ENCODE results near the gene BBS2. TPM values are rescaled to one million over a fixed set of nuclear protein-coding genes. Genes with fewer than 3 reads are reported as not detected.

BBS2 gene
- total RNA-seq, 1 donor from 2014 or later: 7.4 TPM

GRCh38 chr16:56481468-56482122 lies 38.2 kb downstream of the BBS2 start:
- peak overlapping the region; percentile 4 for H3K27ac Mint-ChIP-seq
- DNase-seq (ENCODE audit: low spot score): no peak
- H3K27me3 Mint-ChIP-seq (ENCODE audit: insufficient read depth): no peaks in the 10 kb centered on the region
- H3K9me3 Mint-ChIP-seq: peaks cover 3% of the 10 kb centered on the region
- peaks cover 15% of the 10 kb centered on the region for H3K4me1 Mint-ChIP-seq (ENCODE audit: low read depth)
- no peak overlapping the region for H3K4me3 Mint-ChIP-seq
- H3K36me3 Mint-ChIP-seq (ENCODE audit: low read depth): peaks cover 31% of the 10 kb centered on the region
- intact Hi-C loops (cut with micrococcal nuclease): no loop called here

- Mint-ChIP-seq H3K27me3 (ENCODE audit: insufficient read depth) (no peaks in the 10 kb centered on the region), H3K4me3 (no peak overlapping the region), H3K27ac (peak overlapping the region; percentile 47), H3K4me1 (ENCODE audit: low read depth) (peaks cover 15% of the 10 kb centered on the region), H3K9me3 (no peaks in the 10 kb centered on the region), H3K36me3 (ENCODE audit: low read depth) (peaks cover 34% of the 10 kb centered on the region)
- no peak for DNase-seq (ENCODE audit: low spot score)
- intact Hi-C loops (cut with micrococcal nuclease): no loop called here
Measured at GRCh38 chr16:56480776-56481467, 38.9 kb downstream of the BBS2 start.

GRCh38 chr16:56479469-56479868 lies 40.4 kb downstream of the BBS2 start:
- H3K27ac Mint-ChIP-seq: no peak overlapping the region
- peaks cover 38% of the 10 kb centered on the region for H3K36me3 Mint-ChIP-seq (ENCODE audit: low read depth)
- H3K27me3 Mint-ChIP-seq (ENCODE audit: insufficient read depth): no peaks in the 10 kb centered on the region
- peaks cover 15% of the 10 kb centered on the region for H3K4me1 Mint-ChIP-seq (ENCODE audit: low read depth)
- H3K4me3 Mint-ChIP-seq: no peak overlapping the region
- intact Hi-C loops (cut with micrococcal nuclease): no loop called here
- DNase-seq (ENCODE audit: low spot score): no peak
- H3K9me3 Mint-ChIP-seq: no peaks in the 10 kb centered on the region

- H3K9me3 Mint-ChIP-seq: no peaks in the 10 kb centered on the region
- peaks cover 15% of the 10 kb centered on the region for H3K4me1 Mint-ChIP-seq (ENCODE audit: low read depth)
- no peak overlapping the region for H3K4me3 Mint-ChIP-seq
- H3K27me3 Mint-ChIP-seq (ENCODE audit: insufficient read depth): no peaks in the 10 kb centered on the region
- H3K27ac Mint-ChIP-seq: no peak overlapping the region
- no peak for DNase-seq (ENCODE audit: low spot score)
- intact Hi-C loops (cut with micrococcal nuclease): no loop called here
- H3K36me3 Mint-ChIP-seq (ENCODE audit: low read depth): peaks cover 40% of the 10 kb centered on the region
Measured at GRCh38 chr16:56478281-56479049, 41.4 kb downstream of the BBS2 start.

GRCh38 chr16:56477096-56477878 lies 42.5 kb downstream of the BBS2 start:
- H3K36me3 Mint-ChIP-seq (ENCODE audit: low read depth): peaks cover 48% of the 10 kb centered on the region
- H3K4me1 Mint-ChIP-seq (ENCODE audit: low read depth): peaks cover 15% of the 10 kb centered on the region
- no peak overlapping the region for H3K4me3 Mint-ChIP-seq
- peak overlapping the region; percentile 53 for H3K27ac Mint-ChIP-seq
- DNase-seq (ENCODE audit: low spot score): no peak
- H3K27me3 Mint-ChIP-seq (ENCODE audit: insufficient read depth): no peaks in the 10 kb centered on the region
- intact Hi-C loops (cut with micrococcal nuclease): loop anchor here (2.0 kb wide), 1 partner anchor 26 kb away; the partner anchor contains the start of genes NUDT21 and OGFOD1
- no peaks in the 10 kb centered on the region for H3K9me3 Mint-ChIP-seq

- no peak overlapping the region for H3K4me3 Mint-ChIP-seq
Measured at GRCh38 chr16:56475201-56475600, 44.6 kb downstream of the BBS2 start.

GRCh38 chr16:56470666-56471065 lies 49.2 kb downstream of the BBS2 start:
- Mint-ChIP-seq H3K36me3 (ENCODE audit: low read depth) (peaks cover 60% of the 10 kb centered on the region), H3K4me1 (ENCODE audit: low read depth) (no peaks in the 10 kb centered on the region), H3K9me3 (no peaks in the 10 kb centered on the region), H3K4me3 (no peak overlapping the region), H3K27ac (no peak overlapping the region), H3K27me3 (ENCODE audit: insufficient read depth) (no peaks in the 10 kb centered on the region)
- no peak for DNase-seq (ENCODE audit: low spot score)
- intact Hi-C loops (cut with micrococcal nuclease): no loop called here

More at GRCh38 chr16:56475201-56475600, 44.6 kb downstream of the BBS2 start:
- peaks cover 58% of the 10 kb centered on the region for H3K36me3 Mint-ChIP-seq (ENCODE audit: low read depth)
- H3K27me3 Mint-ChIP-seq (ENCODE audit: insufficient read depth): no peaks in the 10 kb centered on the region
- H3K9me3 Mint-ChIP-seq: no peaks in the 10 kb centered on the region
- no peak overlapping the region for H3K27ac Mint-ChIP-seq
- H3K4me1 Mint-ChIP-seq (ENCODE audit: low read depth): peaks cover 15% of the 10 kb centered on the region
- no peak for DNase-seq (ENCODE audit: low spot score)
- intact Hi-C loops (cut with micrococcal nuclease): no loop called here

- intact Hi-C loops (cut with micrococcal nuclease): no loop called here
Measured at GRCh38 chr16:56470232-56470631, 49.6 kb downstream of the BBS2 start.

GRCh38 chr16:56469748-56470147 lies 50.1 kb downstream of the BBS2 start:
- no peak for DNase-seq (ENCODE audit: low spot score)
- intact Hi-C loops (cut with micrococcal nuclease): no loop called here
- H3K9me3 Mint-ChIP-seq: no peaks in the 10 kb centered on the region
- H3K4me1 Mint-ChIP-seq (ENCODE audit: low read depth): no peaks in the 10 kb centered on the region
- no peak overlapping the region for H3K4me3 Mint-ChIP-seq
- no peak overlapping the region for H3K27ac Mint-ChIP-seq
- H3K27me3 Mint-ChIP-seq (ENCODE audit: insufficient read depth): no peaks in the 10 kb centered on the region
- peaks cover 58% of the 10 kb centered on the region for H3K36me3 Mint-ChIP-seq (ENCODE audit: low read depth)

More at GRCh38 chr16:56470232-56470631, 49.6 kb downstream of the BBS2 start:
- H3K4me3 Mint-ChIP-seq: no peak overlapping the region
- peaks cover 59% of the 10 kb centered on the region for H3K36me3 Mint-ChIP-seq (ENCODE audit: low read depth)
- no peaks in the 10 kb centered on the region for H3K4me1 Mint-ChIP-seq (ENCODE audit: low read depth)
- H3K9me3 Mint-ChIP-seq: no peaks in the 10 kb centered on the region
- no peak overlapping the region for H3K27ac Mint-ChIP-seq
- DNase-seq (ENCODE audit: low spot score): no peak
- H3K27me3 Mint-ChIP-seq (ENCODE audit: insufficient read depth): no peaks in the 10 kb centered on the region

- Mint-ChIP-seq H3K4me3 (no peak overlapping the region), H3K27ac (no peak overlapping the region), H3K36me3 (ENCODE audit: low read depth) (peaks cover 61% of the 10 kb centered on the region), H3K27me3 (ENCODE audit: insufficient read depth) (no peaks in the 10 kb centered on the region), H3K9me3 (no peaks in the 10 kb centered on the region), H3K4me1 (ENCODE audit: low read depth) (no peaks in the 10 kb centered on the region)
- intact Hi-C loops (cut with micrococcal nuclease): no loop called here
- no peak for DNase-seq (ENCODE audit: low spot score)
Measured at GRCh38 chr16:56468800-56469199, 51.0 kb downstream of the BBS2 start.

GRCh38 chr16:56466344-56466743 lies 53.5 kb downstream of the BBS2 start:
- H3K4me3 Mint-ChIP-seq: no peak overlapping the region
- H3K27ac Mint-ChIP-seq: no peak overlapping the region
- peaks cover 59% of the 10 kb centered on the region for H3K36me3 Mint-ChIP-seq (ENCODE audit: low read depth)
- H3K9me3 Mint-ChIP-seq: no peaks in the 10 kb centered on the region
- no peaks in the 10 kb centered on the region for H3K27me3 Mint-ChIP-seq (ENCODE audit: insufficient read depth)
- no peak for DNase-seq (ENCODE audit: low spot score)
- H3K4me1 Mint-ChIP-seq (ENCODE audit: low read depth): no peaks in the 10 kb centered on the region
- intact Hi-C loops (cut with micrococcal nuclease): no loop called here

- H3K9me3 Mint-ChIP-seq: no peaks in the 10 kb centered on the region
- intact Hi-C loops (cut with micrococcal nuclease): no loop called here
- H3K27ac Mint-ChIP-seq: no peak overlapping the region
- no peak for DNase-seq (ENCODE audit: low spot score)
- H3K4me3 Mint-ChIP-seq: no peak overlapping the region
- no peaks in the 10 kb centered on the region for H3K27me3 Mint-ChIP-seq (ENCODE audit: insufficient read depth)
- H3K36me3 Mint-ChIP-seq (ENCODE audit: low read depth): peaks cover 54% of the 10 kb centered on the region
- no peaks in the 10 kb centered on the region for H3K4me1 Mint-ChIP-seq (ENCODE audit: low read depth)
Measured at GRCh38 chr16:56463153-56463552, 56.7 kb downstream of the BBS2 start.

Data from activated T-helper 1 cell treated with anti-CD3 and anti-CD28 coated beads, Interleukin-12 subunit alpha, Interleukin-12 subunit beta, Interleukin-2, Interleukin-4 antibody, amounts not matched to agents 30 ng/mL and 10 ng/mL and 1 ng/mL, durations not matched to agents 14 hours and 24 hours and 36 hours (primary cell).